H1 (cell line): ENCODE results near the gene PFKFB3.

Experiments
- ASH2L ChIP-seq: fragments of 200-600, 300-600 bp; sonication (generic); IDR thresholded peaks from one replicate; pipeline ENCODE4 v1.7.1; 2017; ENCODE audit warnings: low read length
- EP300 ChIP-seq, 2 experiments: IDR thresholded peaks; 1 replicate in 1 of 2; 2 replicates in 1 of 2; pipeline ENCODE4 v1.6.1; 2011 to 2012; ENCODE audit warnings: low read depth in 2 of 2, low read length in 2 of 2, mild to moderate bottlenecking in 2 of 2, borderline replicate concordance in 1 of 2, inconsistent platforms in 1 of 2, moderate library complexity in 1 of 2
- EZH2 ChIP-seq: fragments of 200-600 bp; sonication (generic); IDR thresholded peaks from 2 replicates; pipeline ENCODE4 v1.7.1; 2012; ENCODE audit warnings: low read depth, mild to moderate bottlenecking, moderate library complexity, low read length, inconsistent platforms; ENCODE audit not compliant: severe bottlenecking
- MAFK ChIP-seq: IDR thresholded peaks from 2 replicates; pipeline ENCODE4 v1.6.1; 2012; ENCODE audit warnings: low read depth, mild to moderate bottlenecking, improper control_type of control experiment, low read length
- POLR2A ChIP-seq, 2 experiments: IDR thresholded peaks; 1 replicate in 1 of 2; 2 replicates in 1 of 2; pipeline ENCODE4 v1.6.1; 2011; ENCODE audit warnings: low read depth in 2 of 2, low read length in 2 of 2, mild to moderate bottlenecking in 2 of 2; ENCODE audit errors: control extremely low read depth in 1 of 2
- RAD21 ChIP-seq, 2 experiments: IDR thresholded peaks in 1 of 2; conservative IDR thresholded peaks in 1 of 2; 2 replicates each; pipeline ENCODE4 v1.6.1; 2011; ENCODE audit warnings: low read depth in 2 of 2, low read length in 2 of 2, improper control_type of control experiment in 1 of 2, inconsistent platforms in 1 of 2, mild to moderate bottlenecking in 1 of 2, moderate library complexity in 1 of 2
- YY1 ChIP-seq: IDR thresholded peaks from 2 replicates; pipeline ENCODE4 v1.6.1; 2011; ENCODE audit warnings: low read depth, mild to moderate bottlenecking, low read length
- TF ChIP-seq, protein P1 (sequence below), 3 experiments: IDR thresholded peaks; 1 replicate in 2 of 3; 2 replicates in 1 of 3; pipeline versions ENCODE4 v1.5.1 to v1.6.1; 2011; ENCODE audit warnings: low read length in 3 of 3, mild to moderate bottlenecking in 3 of 3, inconsistent platforms in 2 of 3, low read depth in 1 of 3, moderate library complexity in 1 of 3; ENCODE audit not compliant: insufficient read depth in 1 of 3; ENCODE audit errors: control extremely low read depth in 1 of 3
- TF ChIP-seq, protein P2 (sequence below): IDR thresholded peaks from 2 replicates; pipeline ENCODE4 v1.6.1; 2012; ENCODE audit warnings: low read length, inconsistent platforms
- TF ChIP-seq, protein P3 (sequence below): fragments of 300-600 bp; sonication (generic); IDR thresholded peaks from 2 replicates; pipeline ENCODE4 v1.7.1; 2012; ENCODE audit warnings: low read length, moderate library complexity, mild to moderate bottlenecking, inconsistent platforms; ENCODE audit not compliant: insufficient replicate concordance

DNA sequence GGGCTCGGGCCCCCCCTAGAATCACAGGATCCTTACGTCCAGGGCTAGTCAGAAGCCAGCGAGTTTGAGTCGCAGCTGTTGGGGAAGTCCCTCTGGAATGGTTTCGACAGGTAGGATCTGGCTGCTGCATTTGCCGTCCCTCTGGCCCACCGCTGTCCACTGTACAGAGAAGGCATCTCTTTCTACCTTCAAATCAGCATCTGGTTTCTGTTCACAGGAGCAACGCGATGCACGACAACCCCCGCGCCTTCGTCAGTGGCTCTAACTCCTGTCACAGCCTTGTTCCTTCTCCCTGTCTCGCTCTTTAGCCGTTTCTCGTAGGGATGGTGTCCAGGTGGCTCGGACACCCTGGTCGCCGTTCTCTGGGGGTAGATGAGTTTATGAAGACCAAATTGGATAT lies 11.2 kb upstream of the PFKFB3 start:
- TF ChIP-seq EP300 (IDR thresholded peaks at IDR 0.05; ENCODE audit: borderline replicate concordance in 1 of 2, low read depth in 2 of 2, low read length in 2 of 2) (no peak), MAFK (no peak), ASH2L (no peak), YY1 (no peak), EZH2 (no peak), POLR2A (IDR thresholded peaks at IDR 0.05; ENCODE audit: control extremely low read depth in 1 of 2, low read depth in 2 of 2, low read length in 2 of 2) (no peak), RAD21 (IDR thresholded peaks at IDR 0.05 in 1 of 2, conservative IDR thresholded peaks at IDR 0.05 in 1 of 2; ENCODE audit: low read depth in 2 of 2, low read length in 2 of 2) (no peak)
- TF ChIP-seq, protein P1, sequence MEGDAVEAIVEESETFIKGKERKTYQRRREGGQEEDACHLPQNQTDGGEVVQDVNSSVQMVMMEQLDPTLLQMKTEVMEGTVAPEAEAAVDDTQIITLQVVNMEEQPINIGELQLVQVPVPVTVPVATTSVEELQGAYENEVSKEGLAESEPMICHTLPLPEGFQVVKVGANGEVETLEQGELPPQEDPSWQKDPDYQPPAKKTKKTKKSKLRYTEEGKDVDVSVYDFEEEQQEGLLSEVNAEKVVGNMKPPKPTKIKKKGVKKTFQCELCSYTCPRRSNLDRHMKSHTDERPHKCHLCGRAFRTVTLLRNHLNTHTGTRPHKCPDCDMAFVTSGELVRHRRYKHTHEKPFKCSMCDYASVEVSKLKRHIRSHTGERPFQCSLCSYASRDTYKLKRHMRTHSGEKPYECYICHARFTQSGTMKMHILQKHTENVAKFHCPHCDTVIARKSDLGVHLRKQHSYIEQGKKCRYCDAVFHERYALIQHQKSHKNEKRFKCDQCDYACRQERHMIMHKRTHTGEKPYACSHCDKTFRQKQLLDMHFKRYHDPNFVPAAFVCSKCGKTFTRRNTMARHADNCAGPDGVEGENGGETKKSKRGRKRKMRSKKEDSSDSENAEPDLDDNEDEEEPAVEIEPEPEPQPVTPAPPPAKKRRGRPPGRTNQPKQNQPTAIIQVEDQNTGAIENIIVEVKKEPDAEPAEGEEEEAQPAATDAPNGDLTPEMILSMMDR (IDR thresholded peaks at IDR 0.05; ENCODE audit: control extremely low read depth in 1 of 3, insufficient read depth in 1 of 3, low read depth in 1 of 3, low read length in 3 of 3): no peak
- TF ChIP-seq, protein P2, sequence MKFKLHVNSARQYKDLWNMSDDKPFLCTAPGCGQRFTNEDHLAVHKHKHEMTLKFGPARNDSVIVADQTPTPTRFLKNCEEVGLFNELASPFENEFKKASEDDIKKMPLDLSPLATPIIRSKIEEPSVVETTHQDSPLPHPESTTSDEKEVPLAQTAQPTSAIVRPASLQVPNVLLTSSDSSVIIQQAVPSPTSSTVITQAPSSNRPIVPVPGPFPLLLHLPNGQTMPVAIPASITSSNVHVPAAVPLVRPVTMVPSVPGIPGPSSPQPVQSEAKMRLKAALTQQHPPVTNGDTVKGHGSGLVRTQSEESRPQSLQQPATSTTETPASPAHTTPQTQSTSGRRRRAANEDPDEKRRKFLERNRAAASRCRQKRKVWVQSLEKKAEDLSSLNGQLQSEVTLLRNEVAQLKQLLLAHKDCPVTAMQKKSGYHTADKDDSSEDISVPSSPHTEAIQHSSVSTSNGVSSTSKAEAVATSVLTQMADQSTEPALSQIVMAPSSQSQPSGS: no peak
- TF ChIP-seq, protein P3, sequence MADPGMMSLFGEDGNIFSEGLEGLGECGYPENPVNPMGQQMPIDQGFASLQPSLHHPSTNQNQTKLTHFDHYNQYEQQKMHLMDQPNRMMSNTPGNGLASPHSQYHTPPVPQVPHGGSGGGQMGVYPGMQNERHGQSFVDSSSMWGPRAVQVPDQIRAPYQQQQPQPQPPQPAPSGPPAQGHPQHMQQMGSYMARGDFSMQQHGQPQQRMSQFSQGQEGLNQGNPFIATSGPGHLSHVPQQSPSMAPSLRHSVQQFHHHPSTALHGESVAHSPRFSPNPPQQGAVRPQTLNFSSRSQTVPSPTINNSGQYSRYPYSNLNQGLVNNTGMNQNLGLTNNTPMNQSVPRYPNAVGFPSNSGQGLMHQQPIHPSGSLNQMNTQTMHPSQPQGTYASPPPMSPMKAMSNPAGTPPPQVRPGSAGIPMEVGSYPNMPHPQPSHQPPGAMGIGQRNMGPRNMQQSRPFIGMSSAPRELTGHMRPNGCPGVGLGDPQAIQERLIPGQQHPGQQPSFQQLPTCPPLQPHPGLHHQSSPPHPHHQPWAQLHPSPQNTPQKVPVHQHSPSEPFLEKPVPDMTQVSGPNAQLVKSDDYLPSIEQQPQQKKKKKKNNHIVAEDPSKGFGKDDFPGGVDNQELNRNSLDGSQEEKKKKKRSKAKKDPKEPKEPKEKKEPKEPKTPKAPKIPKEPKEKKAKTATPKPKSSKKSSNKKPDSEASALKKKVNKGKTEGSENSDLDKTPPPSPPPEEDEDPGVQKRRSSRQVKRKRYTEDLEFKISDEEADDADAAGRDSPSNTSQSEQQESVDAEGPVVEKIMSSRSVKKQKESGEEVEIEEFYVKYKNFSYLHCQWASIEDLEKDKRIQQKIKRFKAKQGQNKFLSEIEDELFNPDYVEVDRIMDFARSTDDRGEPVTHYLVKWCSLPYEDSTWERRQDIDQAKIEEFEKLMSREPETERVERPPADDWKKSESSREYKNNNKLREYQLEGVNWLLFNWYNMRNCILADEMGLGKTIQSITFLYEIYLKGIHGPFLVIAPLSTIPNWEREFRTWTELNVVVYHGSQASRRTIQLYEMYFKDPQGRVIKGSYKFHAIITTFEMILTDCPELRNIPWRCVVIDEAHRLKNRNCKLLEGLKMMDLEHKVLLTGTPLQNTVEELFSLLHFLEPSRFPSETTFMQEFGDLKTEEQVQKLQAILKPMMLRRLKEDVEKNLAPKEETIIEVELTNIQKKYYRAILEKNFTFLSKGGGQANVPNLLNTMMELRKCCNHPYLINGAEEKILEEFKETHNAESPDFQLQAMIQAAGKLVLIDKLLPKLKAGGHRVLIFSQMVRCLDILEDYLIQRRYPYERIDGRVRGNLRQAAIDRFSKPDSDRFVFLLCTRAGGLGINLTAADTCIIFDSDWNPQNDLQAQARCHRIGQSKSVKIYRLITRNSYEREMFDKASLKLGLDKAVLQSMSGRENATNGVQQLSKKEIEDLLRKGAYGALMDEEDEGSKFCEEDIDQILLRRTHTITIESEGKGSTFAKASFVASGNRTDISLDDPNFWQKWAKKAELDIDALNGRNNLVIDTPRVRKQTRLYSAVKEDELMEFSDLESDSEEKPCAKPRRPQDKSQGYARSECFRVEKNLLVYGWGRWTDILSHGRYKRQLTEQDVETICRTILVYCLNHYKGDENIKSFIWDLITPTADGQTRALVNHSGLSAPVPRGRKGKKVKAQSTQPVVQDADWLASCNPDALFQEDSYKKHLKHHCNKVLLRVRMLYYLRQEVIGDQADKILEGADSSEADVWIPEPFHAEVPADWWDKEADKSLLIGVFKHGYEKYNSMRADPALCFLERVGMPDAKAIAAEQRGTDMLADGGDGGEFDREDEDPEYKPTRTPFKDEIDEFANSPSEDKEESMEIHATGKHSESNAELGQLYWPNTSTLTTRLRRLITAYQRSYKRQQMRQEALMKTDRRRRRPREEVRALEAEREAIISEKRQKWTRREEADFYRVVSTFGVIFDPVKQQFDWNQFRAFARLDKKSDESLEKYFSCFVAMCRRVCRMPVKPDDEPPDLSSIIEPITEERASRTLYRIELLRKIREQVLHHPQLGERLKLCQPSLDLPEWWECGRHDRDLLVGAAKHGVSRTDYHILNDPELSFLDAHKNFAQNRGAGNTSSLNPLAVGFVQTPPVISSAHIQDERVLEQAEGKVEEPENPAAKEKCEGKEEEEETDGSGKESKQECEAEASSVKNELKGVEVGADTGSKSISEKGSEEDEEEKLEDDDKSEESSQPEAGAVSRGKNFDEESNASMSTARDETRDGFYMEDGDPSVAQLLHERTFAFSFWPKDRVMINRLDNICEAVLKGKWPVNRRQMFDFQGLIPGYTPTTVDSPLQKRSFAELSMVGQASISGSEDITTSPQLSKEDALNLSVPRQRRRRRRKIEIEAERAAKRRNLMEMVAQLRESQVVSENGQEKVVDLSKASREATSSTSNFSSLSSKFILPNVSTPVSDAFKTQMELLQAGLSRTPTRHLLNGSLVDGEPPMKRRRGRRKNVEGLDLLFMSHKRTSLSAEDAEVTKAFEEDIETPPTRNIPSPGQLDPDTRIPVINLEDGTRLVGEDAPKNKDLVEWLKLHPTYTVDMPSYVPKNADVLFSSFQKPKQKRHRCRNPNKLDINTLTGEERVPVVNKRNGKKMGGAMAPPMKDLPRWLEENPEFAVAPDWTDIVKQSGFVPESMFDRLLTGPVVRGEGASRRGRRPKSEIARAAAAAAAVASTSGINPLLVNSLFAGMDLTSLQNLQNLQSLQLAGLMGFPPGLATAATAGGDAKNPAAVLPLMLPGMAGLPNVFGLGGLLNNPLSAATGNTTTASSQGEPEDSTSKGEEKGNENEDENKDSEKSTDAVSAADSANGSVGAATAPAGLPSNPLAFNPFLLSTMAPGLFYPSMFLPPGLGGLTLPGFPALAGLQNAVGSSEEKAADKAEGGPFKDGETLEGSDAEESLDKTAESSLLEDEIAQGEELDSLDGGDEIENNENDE: no peak
